Thyroid gland (tissue), 4 donors: Measurements from ENCODE around the gene SLC49A4. TPM values are rescaled to one million over a fixed set of nuclear protein-coding genes. Genes with fewer than 3 reads are reported as not detected.

Experiments
- DNase-seq, 2 donors: peaks; one replicate each; pipeline ENCODE4 v3.0.0-alpha.2; 2019
- H3K27ac ChIP-seq, 3 donors: fragments of 200-600 bp; sonication (generic); 1 replicate in 2 of 3; 2 replicates in 1 of 3; pipeline ENCODE4 v1.5.1; 2016 to 2019; ENCODE audit warnings: mild to moderate bottlenecking in 1 of 3, moderate library complexity in 1 of 3
- H3K27me3 ChIP-seq: fragments of 200-600 bp; sonication (generic); one replicate; pipeline ENCODE4 v1.5.1; 2019
- H3K36me3 ChIP-seq, 2 donors: fragments of 200-600 bp; sonication (generic); one replicate each; pipeline ENCODE4 v1.5.1; 2016 to 2019
- H3K4me1 ChIP-seq, 2 donors: fragments of 200-600 bp; sonication (generic); one replicate each; pipeline ENCODE4 v1.5.1; 2017 to 2019
- H3K4me3 ChIP-seq, 3 donors: fragments of 200-600 bp; sonication (generic); replicated peaks in 1 of 3; 1 replicate in 2 of 3; 2 replicates in 1 of 3; pipeline ENCODE4 v1.5.1; 2016; ENCODE audit warnings: mild to moderate bottlenecking in 1 of 3
- H3K9me3 ChIP-seq: fragments of 200-600 bp; sonication (generic); one replicate; pipeline ENCODE4 v1.5.1; 2017
- CTCF ChIP-seq, 6 experiments: fragments of 200-600 bp in 3 of 6; fragments of 450-650 bp in 3 of 6; sonication (generic) in 3 of 6; IDR thresholded peaks; one replicate each; pipeline ENCODE4 v1.5.1; 2016 to 2019; ENCODE audit warnings: antibody characterized with exemption in 6 of 6, mild to moderate bottlenecking in 2 of 6, inconsistent platforms in 1 of 6, moderate library complexity in 1 of 6
- POLR2A ChIP-seq, 2 donors: fragments of 450-650 bp; IDR thresholded peaks; one replicate each; pipeline ENCODE4 v1.6.1; 2017; ENCODE audit warnings: antibody characterized with exemption in 2 of 2, mild to moderate bottlenecking in 2 of 2, moderate library complexity in 1 of 2
- WGBS, 2 donors: methylation state at CpG; one replicate each; pipeline ENCODE4 v1.1.5; 2017; 5-methylcytosine and 5-hydroxymethylcytosine counted together
- intact Hi-C: fragments of 100-400 bp; cut with DNase I; formaldehyde crosslinking; loops from one replicate; pipeline ENCODE4 v1.15.1; 2023
- total RNA-seq, 4 donors: library from RNA; depleted of rRNA; stranded (reverse); fragments of >200 nt; gene quantifications; one replicate each; pipeline ENCODE4 v1.2.3, GENCODE V29; 2016

The SLC49A4 gene
- total RNA-seq, 4 donors from 2014 or later: 22.6 to 32.5 (median 28.2) TPM

GRCh38 chr3:122915300-122916055 lies 120.6 kb downstream of the SLC49A4 start:
- Histone ChIP-seq H3K27ac (no peak overlapping the region), H3K4me3 (no peak overlapping the region), H3K4me1 (peaks cover 5 to 11% of the 10 kb centered on the region in 2 donors), H3K36me3 (no peaks in the 10 kb centered on the region), H3K9me3 (no peaks in the 10 kb centered on the region), H3K27me3 (no peaks in the 10 kb centered on the region)
- TF ChIP-seq POLR2A (IDR thresholded peaks at IDR 0.05) (no peak), CTCF (IDR thresholded peaks at IDR 0.05) (no peak)
- intact Hi-C loops: no loop called here
- WGBS, 2 donors: 92% methylated on average over 17 of the region's 17 CpGs
- no peak for DNase-seq

- intact Hi-C loops: no loop called here
- H3K27me3 ChIP-seq: no peaks in the 10 kb centered on the region
- H3K27ac ChIP-seq: no peak overlapping the region
- no peaks in the 10 kb centered on the region for H3K9me3 ChIP-seq
- TF ChIP-seq POLR2A (IDR thresholded peaks at IDR 0.05) (no peak), CTCF (IDR thresholded peaks at IDR 0.05) (no peak)
- H3K4me1 ChIP-seq: peaks cover 5 to 11% of the 10 kb centered on the region in 2 donors
- H3K4me3 ChIP-seq: no peak overlapping the region
- DNase-seq: no peak
- WGBS, 2 donors: 85 to 88% methylated on average over 4 of the region's 4 CpGs
- no peaks in the 10 kb centered on the region for H3K36me3 ChIP-seq
Observed at GRCh38 chr3:122916084-122916483, 121.2 kb downstream of the SLC49A4 start.

GRCh38 chr3:122916580-122916979 lies 121.7 kb downstream of the SLC49A4 start:
- H3K27me3 ChIP-seq: no peaks in the 10 kb centered on the region
- no peaks in the 10 kb centered on the region for H3K9me3 ChIP-seq
- DNase-seq: no peak
- H3K27ac ChIP-seq: no peak overlapping the region
- WGBS, 2 donors: 83 to 89% methylated on average over 6 of the region's 6 CpGs
- H3K36me3 ChIP-seq: no peaks in the 10 kb centered on the region
- H3K4me3 ChIP-seq: no peak overlapping the region
- TF ChIP-seq CTCF (IDR thresholded peaks at IDR 0.05): no peak
- no peak for TF ChIP-seq POLR2A (IDR thresholded peaks at IDR 0.05)
- H3K4me1 ChIP-seq: peaks cover 5 to 11% of the 10 kb centered on the region in 2 donors
- intact Hi-C loops: no loop called here

GRCh38 chr3:122917412-122917811 lies 122.5 kb downstream of the SLC49A4 start:
- Histone ChIP-seq H3K4me1 (peaks cover 9 to 18% of the 10 kb centered on the region in 2 donors), H3K27me3 (peaks cover 4% of the 10 kb centered on the region), H3K4me3 (no peak overlapping the region), H3K27ac (no peak overlapping the region), H3K9me3 (no peaks in the 10 kb centered on the region), H3K36me3 (no peaks in the 10 kb centered on the region)
- no peak for DNase-seq
- TF ChIP-seq POLR2A (IDR thresholded peaks at IDR 0.05) (no peak), CTCF (IDR thresholded peaks at IDR 0.05) (no peak)
- WGBS, 2 donors: 92 to 94% methylated on average over 4 of the region's 4 CpGs
- intact Hi-C loops: no loop called here

GRCh38 chr3:122918576-122919290 lies 123.9 kb downstream of the SLC49A4 start:
- Histone ChIP-seq H3K27me3 (peaks cover 5% of the 10 kb centered on the region), H3K4me1 (peaks cover 9 to 18% of the 10 kb centered on the region in 2 donors), H3K36me3 (no peaks in the 10 kb centered on the region), H3K4me3 (no peak overlapping the region), H3K9me3 (no peaks in the 10 kb centered on the region), H3K27ac (no peak overlapping the region)
- DNase-seq: peak; percentile 64 to 67
- intact Hi-C loops: no loop called here
- TF ChIP-seq CTCF (IDR thresholded peaks at IDR 0.05) (no peak), POLR2A (IDR thresholded peaks at IDR 0.05) (no peak)
- WGBS, 2 donors: 22 to 26% methylated on average over 5 of the region's 5 CpGs
